Spinal cord (tissue), 10 donors: Measurements from ENCODE around the gene OPTC. TPM values are rescaled to one million over a fixed set of nuclear protein-coding genes. Genes with fewer than 3 reads are reported as not detected.

Source experiments
- DNase-seq, 6 donors: peaks; one replicate each; pipeline versions ENCODE4 v3.0.0 to v3.0.0-alpha.2; 2013 to 2015; ENCODE audit warnings: low spot score in 6 of 6, low read depth in 4 of 6
- H3K27ac ChIP-seq: one replicate; pipeline ENCODE4 v1.5.1; 2013; ENCODE audit warnings: low read depth, low read length, control low read depth
- H3K27me3 ChIP-seq: one replicate; pipeline ENCODE4 v1.6.1; 2013; ENCODE audit warnings: low read length; ENCODE audit not compliant: control insufficient read depth, insufficient read depth
- H3K36me3 ChIP-seq: one replicate; pipeline ENCODE4 v1.6.1; 2013; ENCODE audit warnings: low read length; ENCODE audit not compliant: control insufficient read depth, insufficient read depth
- H3K4me1 ChIP-seq: one replicate; pipeline ENCODE4 v1.6.1; 2013; ENCODE audit warnings: low read length; ENCODE audit not compliant: control insufficient read depth, insufficient read depth
- H3K4me3 ChIP-seq: one replicate; pipeline ENCODE4 v1.5.1; 2013; ENCODE audit warnings: low read depth, low read length, control low read depth
- H3K9me3 ChIP-seq: one replicate; pipeline ENCODE4 v1.6.1; 2013; ENCODE audit warnings: low read length; ENCODE audit not compliant: control insufficient read depth, insufficient read depth
- WGBS: methylation state at CpG from one replicate; pipeline ENCODE4 v1.1.5; 2013; ENCODE audit warnings: missing lambda C conversion rate; ENCODE audit not compliant: insufficient coverage; 5-methylcytosine and 5-hydroxymethylcytosine counted together
- polyA plus RNA-seq, 2 donors: library from polyadenylated mRNA; unstranded; fragments of 120-200 nt; gene quantifications; one replicate each; pipeline ENCODE4 v1.2.1, GENCODE V29; 2013; ENCODE audit not compliant: insufficient read length in 2 of 2
- total RNA-seq, 2 donors: library from RNA; depleted of rRNA in 1 of 2; stranded (reverse); fragments of 120-200 nt in 1 of 2; fragments of >200 nt in 1 of 2; gene quantifications; one replicate each; pipeline versions ENCODE4 v1.2.3 to v1.2.4, GENCODE V29; 2013 to 2014
- donor health status: healthy.

Gene OPTC
- total and polyA plus RNA-seq, 4 donors = not detected

DNA sequence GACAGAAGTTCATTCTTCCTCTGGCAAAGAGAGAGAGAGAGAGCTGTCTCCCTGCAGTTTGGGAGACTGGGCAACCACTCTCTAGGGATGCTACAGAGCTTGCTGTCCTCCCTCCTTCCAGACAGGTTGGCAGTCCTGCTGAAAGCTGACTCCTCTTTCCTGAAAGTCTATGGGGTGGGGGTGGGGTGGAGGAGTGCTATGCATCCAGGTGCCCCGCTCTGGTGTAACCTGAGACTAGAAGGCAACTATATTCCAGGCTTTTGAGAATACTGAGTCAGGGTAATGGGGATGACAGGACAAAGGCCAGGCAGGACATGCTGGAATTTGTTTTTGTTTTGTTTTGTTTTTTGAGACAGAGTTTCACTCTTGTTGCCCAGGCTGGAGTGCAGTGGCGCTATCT is 55.4 kb downstream of the OPTC start:
- WGBS = 92% methylated on average over 2 of the region's 2 CpGs
- Histone ChIP-seq H3K36me3 (no peaks in the 10 kb centered on the region), H3K4me1 (peaks cover 4% of the 10 kb centered on the region), H3K27ac (no peak overlapping the region), H3K4me3 (no peak overlapping the region), H3K27me3 (no peaks in the 10 kb centered on the region), H3K9me3 (no peaks in the 10 kb centered on the region)
- DNase-seq = no peak

DNA sequence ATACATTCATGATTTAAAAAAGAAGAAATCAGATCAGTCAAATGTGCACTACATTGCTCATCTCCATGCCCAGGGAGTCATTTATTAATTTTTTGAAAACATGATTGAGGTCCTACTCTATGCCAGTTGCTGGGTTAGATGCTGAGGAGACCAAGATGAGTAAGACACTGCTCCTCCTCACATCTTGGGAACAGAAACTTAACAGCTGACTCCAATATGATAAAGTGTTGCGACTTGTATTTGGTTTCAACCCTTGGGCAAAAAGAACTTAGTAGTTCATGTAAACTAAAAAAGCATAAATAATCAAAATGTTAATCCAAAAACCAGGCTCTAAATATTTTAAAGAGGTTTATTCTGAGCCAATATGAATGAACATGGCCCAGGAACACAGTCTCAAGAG is 56.9 kb downstream of the OPTC start:
- DNase-seq = no peak
- whole genome bisulfite sequencing = no CpG with 5 or more reads among the region's 1 CpG

DNA sequence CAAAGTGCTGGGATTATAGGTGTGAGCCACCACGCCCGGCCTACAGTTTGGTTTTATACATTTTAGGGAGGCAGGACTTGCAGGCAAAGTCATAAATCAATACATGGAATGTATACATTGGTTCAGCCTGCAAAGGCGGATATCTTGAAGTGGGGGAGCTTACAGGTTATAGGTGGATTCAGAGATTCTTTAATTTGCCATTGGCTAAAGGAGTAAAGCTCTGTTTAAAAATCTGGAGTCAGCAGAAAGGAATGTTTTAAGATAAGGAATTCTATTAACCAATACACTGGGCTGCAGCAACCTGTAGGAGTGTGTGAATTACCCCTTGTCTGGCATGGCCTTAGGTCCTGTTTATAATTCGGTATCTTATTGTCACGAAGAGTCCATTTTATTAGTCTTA is 57.6 kb downstream of the OPTC start:
- no peak overlapping the region for H3K27ac ChIP-seq
- no peak overlapping the region for H3K4me3 ChIP-seq
- H3K4me1 ChIP-seq = peaks cover 20% of the 10 kb centered on the region
- 100% methylated on average over 3 of the region's 5 CpGs for WGBS
- no peak for DNase-seq
- H3K9me3 ChIP-seq = no peaks in the 10 kb centered on the region
- H3K36me3 ChIP-seq = no peaks in the 10 kb centered on the region
- no peaks in the 10 kb centered on the region for H3K27me3 ChIP-seq

More for the DNA sequence above, 56.9 kb downstream of the OPTC start:
- H3K9me3 ChIP-seq = no peaks in the 10 kb centered on the region
- H3K4me3 ChIP-seq = no peak overlapping the region
- H3K27me3 ChIP-seq = no peaks in the 10 kb centered on the region
- no peak overlapping the region for H3K27ac ChIP-seq
- peaks cover 13% of the 10 kb centered on the region for H3K4me1 ChIP-seq
- no peaks in the 10 kb centered on the region for H3K36me3 ChIP-seq

DNA sequence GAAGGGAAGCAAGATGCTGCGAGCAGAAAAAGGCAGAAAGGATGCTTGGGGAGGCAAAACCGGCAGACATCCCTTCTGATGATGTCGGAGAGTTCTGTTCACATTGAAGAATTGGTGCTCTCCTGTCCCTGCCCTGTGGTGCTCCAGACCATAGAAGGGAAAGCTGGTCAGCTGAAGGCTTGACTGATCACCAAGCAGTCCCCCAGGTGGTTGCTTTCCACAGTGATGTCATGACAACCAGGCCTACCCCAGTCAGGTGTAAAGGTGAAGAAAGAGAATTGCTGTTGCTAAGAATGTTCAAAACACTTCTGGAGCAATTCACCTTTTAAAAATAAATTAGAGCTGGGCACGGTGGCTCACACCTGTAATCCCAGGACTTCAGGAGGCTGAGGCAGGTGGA is 59.5 kb downstream of the OPTC start:
- Histone ChIP-seq H3K9me3 (no peaks in the 10 kb centered on the region), H3K36me3 (no peaks in the 10 kb centered on the region), H3K4me3 (no peak overlapping the region), H3K27ac (no peak overlapping the region), H3K4me1 (peaks cover 25% of the 10 kb centered on the region), H3K27me3 (no peaks in the 10 kb centered on the region)
- 88% methylated on average over 4 of the region's 4 CpGs for WGBS
- no peak for DNase-seq

DNA sequence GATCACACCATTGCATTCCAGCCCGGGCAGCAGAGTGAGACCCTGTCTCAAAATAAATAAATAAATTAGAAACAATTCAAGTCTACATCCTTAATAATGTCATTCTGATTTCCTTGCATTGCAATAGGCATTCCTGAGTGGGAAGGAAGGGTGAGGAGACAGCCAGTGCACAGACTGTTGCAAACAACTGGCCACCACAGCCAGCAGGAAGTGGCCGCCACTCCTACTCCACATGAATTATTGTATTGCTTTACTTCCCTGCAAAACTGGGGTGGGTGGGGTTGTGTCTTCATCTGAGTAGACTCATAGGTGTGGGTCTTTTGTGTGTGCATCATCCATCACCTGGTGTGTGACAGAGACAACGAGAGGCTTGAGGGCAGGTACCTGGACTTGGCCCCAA is 60.1 kb downstream of the OPTC start:
- DNase-seq = no peak
- no peaks in the 10 kb centered on the region for H3K9me3 ChIP-seq
- no peaks in the 10 kb centered on the region for H3K27me3 ChIP-seq
- WGBS = 91% methylated on average over 1 of the region's 3 CpGs
- peaks cover 25% of the 10 kb centered on the region for H3K4me1 ChIP-seq
- H3K27ac ChIP-seq = no peak overlapping the region
- H3K36me3 ChIP-seq = no peaks in the 10 kb centered on the region
- H3K4me3 ChIP-seq = no peak overlapping the region

DNA sequence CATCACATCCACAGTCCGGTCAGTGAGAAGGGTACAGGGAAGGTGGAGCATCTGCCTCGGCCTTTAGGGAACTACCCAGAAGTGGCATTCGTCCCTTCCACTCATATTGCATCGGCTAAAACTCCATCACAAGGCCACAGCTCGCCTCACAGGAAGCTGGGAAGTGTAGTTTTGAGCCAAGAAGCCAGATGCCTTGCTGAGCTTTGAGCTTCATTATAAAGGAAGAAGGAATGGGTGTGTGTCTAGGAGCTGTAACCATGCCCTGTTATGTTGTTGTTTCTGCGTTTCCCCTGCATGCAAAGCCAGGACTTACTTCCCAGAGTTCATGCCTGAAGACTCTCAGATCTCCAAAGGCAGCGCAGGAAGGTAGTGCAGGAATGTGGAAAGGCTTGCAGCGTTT is 61.1 kb downstream of the OPTC start:
- peaks cover 21% of the 10 kb centered on the region for H3K4me1 ChIP-seq
- no peak overlapping the region for H3K4me3 ChIP-seq
- peak in 2 of 6 donors; percentile 40 to 67 for DNase-seq
- H3K27ac ChIP-seq = no peak overlapping the region
- H3K36me3 ChIP-seq = no peaks in the 10 kb centered on the region
- WGBS = no CpG with 5 or more reads among the region's 8 CpGs
- no peaks in the 10 kb centered on the region for H3K27me3 ChIP-seq
- no peaks in the 10 kb centered on the region for H3K9me3 ChIP-seq

DNA sequence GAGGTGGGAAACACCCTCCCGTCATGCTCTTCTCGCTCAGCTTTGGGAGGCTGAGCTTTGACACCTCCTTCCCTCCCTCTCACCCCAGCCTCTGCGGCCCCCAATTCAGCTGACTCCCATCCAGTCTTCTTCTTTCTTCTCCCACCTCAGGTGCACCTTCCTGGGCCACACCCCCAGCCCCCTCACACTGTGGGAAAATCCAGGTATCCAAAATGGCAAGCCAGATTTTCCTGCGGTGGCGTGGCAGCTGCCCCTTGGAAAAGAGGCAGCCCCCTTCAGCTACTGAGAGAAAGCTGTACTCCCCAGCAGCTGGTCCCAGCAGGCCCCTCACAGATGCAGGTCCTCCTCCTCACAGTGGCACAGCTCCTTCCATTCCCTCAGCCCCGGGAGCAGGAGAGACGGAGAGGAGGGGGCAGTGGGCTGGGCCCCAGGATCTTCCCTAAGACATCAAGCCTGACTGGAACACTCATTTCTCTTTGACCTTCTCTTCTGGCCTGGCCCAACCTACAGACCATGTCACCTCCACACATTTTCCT is 61.6 kb downstream of the OPTC start:
- Histone ChIP-seq H3K27ac (peak overlapping the region; percentile 19), H3K27me3 (no peaks in the 10 kb centered on the region), H3K4me1 (peaks cover 21% of the 10 kb centered on the region), H3K36me3 (no peaks in the 10 kb centered on the region), H3K9me3 (no peaks in the 10 kb centered on the region), H3K4me3 (no peak overlapping the region)
- DNase-seq = no peak
- 83% methylated on average over 7 of the region's 7 CpGs for WGBS

DNA sequence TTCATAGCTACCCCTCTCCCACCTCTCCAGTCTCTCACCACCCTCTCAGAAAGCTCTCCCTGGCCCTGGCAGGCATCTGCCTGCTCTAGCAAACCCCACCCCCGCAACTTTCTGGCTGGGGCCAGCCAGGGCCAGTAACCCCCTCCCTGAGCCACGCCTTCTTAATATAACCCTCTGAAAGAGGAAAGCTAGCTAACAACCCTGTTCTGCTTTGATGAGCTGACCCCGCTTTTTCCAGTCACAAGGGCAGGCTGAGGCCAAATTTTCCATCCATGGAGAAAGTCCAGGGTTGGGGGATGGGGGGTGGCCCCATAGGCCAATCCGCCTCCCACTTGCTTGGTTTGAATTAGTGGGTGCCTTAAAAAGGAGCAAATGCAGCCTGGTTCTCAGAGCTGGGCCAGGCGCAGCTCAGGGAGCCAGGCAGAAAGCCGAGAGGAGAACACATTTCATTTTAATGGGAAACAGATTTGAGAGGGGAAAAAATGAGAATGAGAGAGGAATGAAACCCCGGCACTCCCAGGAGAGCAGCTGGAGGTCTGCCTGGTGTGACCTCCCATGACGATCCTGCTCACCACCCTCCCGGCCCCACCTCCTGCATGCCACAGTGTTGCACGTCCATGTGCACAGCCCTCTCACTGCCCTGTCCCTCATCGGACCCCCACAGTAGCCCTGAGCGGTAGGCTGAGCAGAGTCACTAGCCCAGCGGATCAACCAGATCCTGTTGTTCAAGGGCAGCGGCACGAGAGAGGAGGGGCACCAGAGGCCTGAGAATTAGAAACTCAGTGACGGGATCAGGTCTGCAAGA is 62.3 kb downstream of the OPTC start:
- Histone ChIP-seq H3K9me3 (no peaks in the 10 kb centered on the region), H3K27me3 (no peaks in the 10 kb centered on the region), H3K4me1 (peaks cover 21% of the 10 kb centered on the region), H3K36me3 (no peaks in the 10 kb centered on the region), H3K4me3 (no peak overlapping the region), H3K27ac (peak overlapping the region; percentile 19)
- DNase-seq = peak in 2 of 6 donors; percentile 39 to 58
- WGBS = 38% methylated on average over 13 of the region's 16 CpGs

DNA sequence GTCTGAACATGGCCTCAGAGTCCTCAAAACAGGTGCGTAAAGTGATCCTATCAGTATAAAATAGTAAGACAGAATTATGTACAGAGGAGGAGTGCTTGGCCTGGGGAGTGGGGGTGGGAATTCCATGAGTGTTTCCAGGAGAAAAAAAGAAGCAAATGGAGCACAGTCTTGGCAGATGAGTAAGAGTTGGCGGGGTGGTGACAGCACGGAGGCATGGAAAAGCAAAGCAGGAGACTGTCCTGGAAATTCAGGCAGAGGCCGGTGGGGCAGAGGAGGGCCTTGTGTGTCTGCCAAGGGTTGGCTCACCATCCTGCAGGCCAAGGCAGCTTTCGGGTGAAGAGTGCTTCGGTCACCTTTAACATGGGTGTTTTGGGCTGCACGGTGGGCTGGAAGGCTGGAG is 63.4 kb downstream of the OPTC start:
- H3K36me3 ChIP-seq = no peaks in the 10 kb centered on the region
- no peak overlapping the region for H3K4me3 ChIP-seq
- no peak overlapping the region for H3K27ac ChIP-seq
- H3K27me3 ChIP-seq = no peaks in the 10 kb centered on the region
- no peaks in the 10 kb centered on the region for H3K9me3 ChIP-seq
- H3K4me1 ChIP-seq = peaks cover 21% of the 10 kb centered on the region
- DNase-seq = peak in 1 of 6 donors; percentile 39
- 68% methylated on average over 7 of the region's 7 CpGs for WGBS
